ENCODE results near the gene KRTAP4-1. TPM values are rescaled to one million over a fixed set of nuclear protein-coding genes. Genes with fewer than 3 reads are reported as not detected.

The KRTAP4-1 gene
- total and polyA plus RNA-seq, 4 donors = not detected

DNA sequence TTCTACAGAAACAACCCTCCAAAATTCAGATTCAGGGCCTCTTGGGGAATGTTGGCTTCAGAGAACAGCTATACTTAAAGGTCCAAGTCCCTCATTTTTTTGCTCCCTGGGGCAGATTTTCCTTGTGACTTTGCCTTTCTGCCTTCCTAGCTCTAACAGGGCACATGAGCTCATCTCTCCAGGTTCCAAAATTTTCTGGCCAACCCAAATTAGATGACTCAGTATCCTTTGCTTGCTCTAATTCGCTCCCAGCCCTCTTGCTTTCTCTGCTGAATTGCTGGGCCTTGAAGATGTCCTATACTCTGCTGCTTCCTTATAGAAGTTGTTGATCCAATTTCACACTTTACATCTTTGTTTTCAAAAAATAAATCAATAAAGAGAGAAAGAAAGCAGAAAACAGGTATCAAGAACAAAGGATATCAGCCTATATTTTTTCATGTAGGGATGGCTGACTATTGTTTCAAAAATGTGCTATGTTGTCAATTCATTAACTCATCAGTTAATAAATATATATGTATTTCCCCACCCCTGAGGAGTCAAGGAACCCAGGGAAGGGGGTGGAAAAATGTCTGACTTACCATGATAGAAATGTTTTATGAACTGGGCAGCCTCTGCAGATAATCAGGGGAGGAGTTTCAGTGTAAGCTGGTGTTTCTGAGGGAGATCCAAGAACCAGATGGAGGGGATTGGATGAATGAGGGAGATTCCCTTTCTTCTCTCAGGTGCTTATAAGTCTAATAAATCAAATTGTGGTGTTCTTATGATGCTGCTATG, 5.7 kb downstream of the KRTAP4-1 start:
- Histone ChIP-seq H3K9me3 (ENCODE audit: control insufficient read depth in 4 of 4, low read length in 3 of 4) (no peaks in the 10 kb centered on the region), H3K4me1 (ENCODE audit: control insufficient read depth in 4 of 4, insufficient read depth in 4 of 4, low read length in 3 of 4) (no peaks in the 10 kb centered on the region), H3K27me3 (ENCODE audit: control insufficient read depth in 4 of 4, insufficient read depth in 4 of 4, low read length in 3 of 4) (peaks cover 0 to 5% (median 0%) of the 10 kb centered on the region in 4 donors), H3K27ac (ENCODE audit: low read depth in 1 of 2, low read length in 2 of 2) (no peak overlapping the region), H3K36me3 (ENCODE audit: control insufficient read depth in 4 of 4, insufficient read depth in 3 of 4, low read depth in 1 of 4, low read length in 3 of 4) (no peaks in the 10 kb centered on the region), H3K4me3 (ENCODE audit: low read depth in 1 of 3, low read length in 3 of 3) (no peak overlapping the region), H3K9ac (ENCODE audit: low read depth in 1 of 2, low read length in 2 of 2) (no peak overlapping the region)
- no peak for DNase-seq (ENCODE audit: low spot score)
- no peak for TF ChIP-seq HNF4G (IDR thresholded peaks at IDR 0.05)
- no peak for TF ChIP-seq SP1 (IDR thresholded peaks at IDR 0.05)
- no peak for TF ChIP-seq FOXA1 (IDR thresholded peaks at IDR 0.05)
- TF ChIP-seq, protein P1, sequence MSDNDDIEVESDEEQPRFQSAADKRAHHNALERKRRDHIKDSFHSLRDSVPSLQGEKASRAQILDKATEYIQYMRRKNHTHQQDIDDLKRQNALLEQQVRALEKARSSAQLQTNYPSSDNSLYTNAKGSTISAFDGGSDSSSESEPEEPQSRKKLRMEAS (IDR thresholded peaks at IDR 0.05) = no peak
- WGBS = 89% methylated on average over 1 of the region's 1 CpG

DNA sequence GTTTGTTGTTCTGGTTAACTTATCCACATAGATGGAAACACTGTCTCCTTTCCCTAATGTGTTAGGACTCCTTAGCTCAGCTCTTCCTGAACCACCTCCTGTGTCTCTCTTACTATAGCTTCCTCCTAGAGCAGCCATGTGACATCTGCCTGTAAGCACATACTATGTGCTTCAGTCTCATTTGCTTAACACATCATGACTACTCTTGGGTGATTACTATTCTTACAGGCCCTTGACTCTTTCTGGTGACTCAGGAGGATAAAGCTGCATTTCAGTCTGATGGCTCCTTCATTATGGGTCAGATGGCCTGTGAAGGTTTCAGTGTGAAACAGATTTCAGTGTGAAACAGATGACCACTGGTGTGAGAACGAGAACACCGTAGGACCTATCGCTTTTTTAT, 6.4 kb downstream of the KRTAP4-1 start:
- Histone ChIP-seq H3K9me3 (ENCODE audit: control insufficient read depth in 4 of 4, low read length in 3 of 4) (no peaks in the 10 kb centered on the region), H3K9ac (ENCODE audit: low read depth in 1 of 2, low read length in 2 of 2) (no peak overlapping the region), H3K27me3 (ENCODE audit: control insufficient read depth in 4 of 4, insufficient read depth in 4 of 4, low read length in 3 of 4) (peaks cover 0 to 3% (median 0%) of the 10 kb centered on the region in 4 donors), H3K4me1 (ENCODE audit: control insufficient read depth in 4 of 4, insufficient read depth in 4 of 4, low read length in 3 of 4) (no peaks in the 10 kb centered on the region), H3K36me3 (ENCODE audit: control insufficient read depth in 4 of 4, insufficient read depth in 3 of 4, low read depth in 1 of 4, low read length in 3 of 4) (no peaks in the 10 kb centered on the region), H3K27ac (ENCODE audit: low read depth in 1 of 2, low read length in 2 of 2) (no peak overlapping the region), H3K4me3 (ENCODE audit: low read depth in 1 of 3, low read length in 3 of 3) (no peak overlapping the region)
- no peak for TF ChIP-seq NR2F2 (IDR thresholded peaks at IDR 0.05)
- TF ChIP-seq YY1 (IDR thresholded peaks at IDR 0.05) = no peak
- TF ChIP-seq, protein P2, sequence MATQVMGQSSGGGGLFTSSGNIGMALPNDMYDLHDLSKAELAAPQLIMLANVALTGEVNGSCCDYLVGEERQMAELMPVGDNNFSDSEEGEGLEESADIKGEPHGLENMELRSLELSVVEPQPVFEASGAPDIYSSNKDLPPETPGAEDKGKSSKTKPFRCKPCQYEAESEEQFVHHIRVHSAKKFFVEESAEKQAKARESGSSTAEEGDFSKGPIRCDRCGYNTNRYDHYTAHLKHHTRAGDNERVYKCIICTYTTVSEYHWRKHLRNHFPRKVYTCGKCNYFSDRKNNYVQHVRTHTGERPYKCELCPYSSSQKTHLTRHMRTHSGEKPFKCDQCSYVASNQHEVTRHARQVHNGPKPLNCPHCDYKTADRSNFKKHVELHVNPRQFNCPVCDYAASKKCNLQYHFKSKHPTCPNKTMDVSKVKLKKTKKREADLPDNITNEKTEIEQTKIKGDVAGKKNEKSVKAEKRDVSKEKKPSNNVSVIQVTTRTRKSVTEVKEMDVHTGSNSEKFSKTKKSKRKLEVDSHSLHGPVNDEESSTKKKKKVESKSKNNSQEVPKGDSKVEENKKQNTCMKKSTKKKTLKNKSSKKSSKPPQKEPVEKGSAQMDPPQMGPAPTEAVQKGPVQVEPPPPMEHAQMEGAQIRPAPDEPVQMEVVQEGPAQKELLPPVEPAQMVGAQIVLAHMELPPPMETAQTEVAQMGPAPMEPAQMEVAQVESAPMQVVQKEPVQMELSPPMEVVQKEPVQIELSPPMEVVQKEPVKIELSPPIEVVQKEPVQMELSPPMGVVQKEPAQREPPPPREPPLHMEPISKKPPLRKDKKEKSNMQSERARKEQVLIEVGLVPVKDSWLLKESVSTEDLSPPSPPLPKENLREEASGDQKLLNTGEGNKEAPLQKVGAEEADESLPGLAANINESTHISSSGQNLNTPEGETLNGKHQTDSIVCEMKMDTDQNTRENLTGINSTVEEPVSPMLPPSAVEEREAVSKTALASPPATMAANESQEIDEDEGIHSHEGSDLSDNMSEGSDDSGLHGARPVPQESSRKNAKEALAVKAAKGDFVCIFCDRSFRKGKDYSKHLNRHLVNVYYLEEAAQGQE (IDR thresholded peaks at IDR 0.05) = no peak
- TF ChIP-seq, protein P1 (IDR thresholded peaks at IDR 0.05) = no peak
- no peak for TF ChIP-seq JUND (IDR thresholded peaks at IDR 0.05)
- no peak for TF ChIP-seq RAD21 (IDR thresholded peaks at IDR 0.05)
- TF ChIP-seq FOXA2 (IDR thresholded peaks at IDR 0.05) = no peak
- no peak for TF ChIP-seq FOXA1 (IDR thresholded peaks at IDR 0.05)
- TF ChIP-seq HNF4A (conservative IDR thresholded peaks at IDR 0.05) = no peak
- no peak for TF ChIP-seq SP1 (IDR thresholded peaks at IDR 0.05)
- TF ChIP-seq GABPA (IDR thresholded peaks at IDR 0.05 in 1 of 2, conservative IDR thresholded peaks at IDR 0.05 in 1 of 2) = no peak
- TF ChIP-seq HNF4G (IDR thresholded peaks at IDR 0.05) = no peak
- TF ChIP-seq, protein P3, sequence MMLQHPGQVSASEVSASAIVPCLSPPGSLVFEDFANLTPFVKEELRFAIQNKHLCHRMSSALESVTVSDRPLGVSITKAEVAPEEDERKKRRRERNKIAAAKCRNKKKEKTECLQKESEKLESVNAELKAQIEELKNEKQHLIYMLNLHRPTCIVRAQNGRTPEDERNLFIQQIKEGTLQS (IDR thresholded peaks at IDR 0.05) = no peak
- TF ChIP-seq, protein P4, sequence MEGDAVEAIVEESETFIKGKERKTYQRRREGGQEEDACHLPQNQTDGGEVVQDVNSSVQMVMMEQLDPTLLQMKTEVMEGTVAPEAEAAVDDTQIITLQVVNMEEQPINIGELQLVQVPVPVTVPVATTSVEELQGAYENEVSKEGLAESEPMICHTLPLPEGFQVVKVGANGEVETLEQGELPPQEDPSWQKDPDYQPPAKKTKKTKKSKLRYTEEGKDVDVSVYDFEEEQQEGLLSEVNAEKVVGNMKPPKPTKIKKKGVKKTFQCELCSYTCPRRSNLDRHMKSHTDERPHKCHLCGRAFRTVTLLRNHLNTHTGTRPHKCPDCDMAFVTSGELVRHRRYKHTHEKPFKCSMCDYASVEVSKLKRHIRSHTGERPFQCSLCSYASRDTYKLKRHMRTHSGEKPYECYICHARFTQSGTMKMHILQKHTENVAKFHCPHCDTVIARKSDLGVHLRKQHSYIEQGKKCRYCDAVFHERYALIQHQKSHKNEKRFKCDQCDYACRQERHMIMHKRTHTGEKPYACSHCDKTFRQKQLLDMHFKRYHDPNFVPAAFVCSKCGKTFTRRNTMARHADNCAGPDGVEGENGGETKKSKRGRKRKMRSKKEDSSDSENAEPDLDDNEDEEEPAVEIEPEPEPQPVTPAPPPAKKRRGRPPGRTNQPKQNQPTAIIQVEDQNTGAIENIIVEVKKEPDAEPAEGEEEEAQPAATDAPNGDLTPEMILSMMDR (IDR thresholded peaks at IDR 0.05; ENCODE audit: low read depth, low read length, missing input control) = no peak
- TF ChIP-seq, protein P5, sequence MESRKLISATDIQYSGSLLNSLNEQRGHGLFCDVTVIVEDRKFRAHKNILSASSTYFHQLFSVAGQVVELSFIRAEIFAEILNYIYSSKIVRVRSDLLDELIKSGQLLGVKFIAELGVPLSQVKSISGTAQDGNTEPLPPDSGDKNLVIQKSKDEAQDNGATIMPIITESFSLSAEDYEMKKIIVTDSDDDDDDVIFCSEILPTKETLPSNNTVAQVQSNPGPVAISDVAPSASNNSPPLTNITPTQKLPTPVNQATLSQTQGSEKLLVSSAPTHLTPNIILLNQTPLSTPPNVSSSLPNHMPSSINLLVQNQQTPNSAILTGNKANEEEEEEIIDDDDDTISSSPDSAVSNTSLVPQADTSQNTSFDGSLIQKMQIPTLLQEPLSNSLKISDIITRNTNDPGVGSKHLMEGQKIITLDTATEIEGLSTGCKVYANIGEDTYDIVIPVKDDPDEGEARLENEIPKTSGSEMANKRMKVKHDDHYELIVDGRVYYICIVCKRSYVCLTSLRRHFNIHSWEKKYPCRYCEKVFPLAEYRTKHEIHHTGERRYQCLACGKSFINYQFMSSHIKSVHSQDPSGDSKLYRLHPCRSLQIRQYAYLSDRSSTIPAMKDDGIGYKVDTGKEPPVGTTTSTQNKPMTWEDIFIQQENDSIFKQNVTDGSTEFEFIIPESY (IDR thresholded peaks at IDR 0.05) = no peak
- DNase-seq (ENCODE audit: low spot score) = no peak
- 96% methylated on average over 3 of the region's 3 CpGs for WGBS
